Measurements from ENCODE around the gene SULT2B1.
"Not testable (repeated sequence)": the region's sequence is repeated elsewhere in the genome, so short reads cannot be mapped to it uniquely, and the experiment has no call there.

Gene SULT2B1

DNA sequence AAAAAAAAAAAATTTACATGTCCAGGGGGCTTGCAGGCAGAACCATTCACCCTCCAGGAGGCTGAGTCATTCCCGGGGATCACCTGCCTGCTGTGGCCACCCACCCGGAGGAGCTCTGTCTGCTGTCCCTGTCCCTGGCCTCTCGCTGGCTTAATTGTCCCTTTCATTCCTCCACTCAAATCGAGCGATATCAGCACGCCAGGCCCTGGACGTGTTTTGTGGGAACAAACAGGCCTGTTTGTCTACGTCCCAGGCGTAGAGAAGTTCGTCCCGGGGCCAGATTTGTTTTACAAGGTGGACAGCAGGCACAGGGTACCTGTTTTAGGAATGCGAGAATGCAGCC lies 21.2 kb downstream of the SULT2B1 start:
- Histone ChIP-seq H4K12ac (ENCODE audit: low read depth, low read length) (no peak overlapping the region), H3K79me2 (ENCODE audit: control insufficient read depth, insufficient read depth, low read length, poor library complexity) (peaks cover 5% of the 10 kb centered on the region), H3K14ac (ENCODE audit: low read length) (no peak overlapping the region), H3K4ac (ENCODE audit: low read depth, low read length) (no peak overlapping the region), H2BK5ac (ENCODE audit: low read depth, low read length, poor library complexity) (no peak overlapping the region), H4K91ac (ENCODE audit: low read depth, low read length) (peak overlapping the region; percentile 73), H3K23ac (ENCODE audit: low read length) (no peak overlapping the region), H3K79me1 (ENCODE audit: low read length) (peaks cover 7% of the 10 kb centered on the region), H2BK120ac (ENCODE audit: insufficient read depth, low read length, poor library complexity) (peak overlapping the region; percentile 4), H3K27me3 (ENCODE audit: insufficient read depth, low read length) (no peaks in the 10 kb centered on the region), H4K8ac (ENCODE audit: low read depth, low read length) (peak overlapping the region; percentile 2), H3K36me3 (ENCODE audit: control insufficient read depth in 1 of 2, insufficient read depth in 2 of 2, low read length in 2 of 2) (no peaks in the 10 kb centered on the region), H3K9ac (ENCODE audit: low read length) (no peak overlapping the region), H3K9me3 (ENCODE audit: insufficient read depth, low read depth, low read length) (no peaks in the 10 kb centered on the region), H2BK12ac (ENCODE audit: low read length) (peak overlapping the region; percentile 82), H3K4me2 (ENCODE audit: low read length) (no peak overlapping the region), H3K4me1 (ENCODE audit: control insufficient read depth in 1 of 2, insufficient read depth in 2 of 2, low read length in 2 of 2) (peaks cover 16 to 17% of the 10 kb centered on the region in 2 experiments), H3K18ac (ENCODE audit: low read length) (no peak overlapping the region), H3K4me3 (ENCODE audit: low read depth, low read length) (no peak overlapping the region), H2AK5ac (ENCODE audit: low read length) (peak overlapping the region; percentile 85), H2AFZ (ENCODE audit: insufficient read depth, low read length, poor library complexity) (no peak overlapping the region), H3K27ac (ENCODE audit: low read depth, low read length) (no peak overlapping the region)
- DNase-seq: peak in 1 of 2 donors; percentile 9
- WGBS (ENCODE audit: extremely low coverage, insufficient coverage, insufficient read length): no CpG with 5 or more reads among the region's 12 CpGs

DNA sequence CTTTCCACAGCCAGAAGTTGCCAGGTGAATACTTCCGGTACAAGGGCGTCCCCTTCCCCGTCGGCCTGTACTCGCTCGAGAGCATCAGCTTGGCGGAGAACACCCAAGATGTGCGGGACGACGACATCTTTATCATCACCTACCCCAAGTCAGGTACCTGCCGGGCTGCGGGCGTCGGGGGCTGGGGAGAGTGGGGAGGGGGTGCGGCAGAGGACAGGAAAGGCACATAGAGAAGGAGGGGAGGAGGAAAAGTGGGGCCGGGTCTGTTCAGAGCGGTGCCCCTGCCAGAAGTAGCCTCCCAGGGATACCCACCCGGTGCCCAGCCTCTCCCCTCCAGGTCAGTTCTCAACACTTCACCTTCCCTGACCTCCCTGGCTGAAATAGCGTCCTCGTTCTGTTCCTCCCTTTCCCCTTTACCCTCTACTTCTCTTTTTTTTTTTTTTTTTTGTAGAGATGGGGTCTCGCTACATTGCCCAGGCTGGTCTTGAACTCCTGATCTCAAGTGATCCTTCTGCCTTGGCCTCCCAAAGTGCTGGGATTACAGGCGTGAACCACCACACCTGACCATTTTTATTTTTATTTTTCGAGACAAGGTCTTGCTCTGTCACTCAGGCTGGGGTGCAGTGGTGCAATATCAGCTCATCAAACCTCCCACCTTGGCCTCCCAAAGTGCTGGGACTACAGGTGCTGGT lies 24.1 kb downstream of the SULT2B1 start:
- H4K12ac ChIP-seq (ENCODE audit: low read depth, low read length): no peak overlapping the region
- no peaks in the 10 kb centered on the region for H3K36me3 ChIP-seq (ENCODE audit: control insufficient read depth in 1 of 2, insufficient read depth in 2 of 2, low read length in 2 of 2)
- no peak overlapping the region for H3K4me2 ChIP-seq (ENCODE audit: low read length)
- H3K14ac ChIP-seq (ENCODE audit: low read length): no peak overlapping the region
- no CpG with 5 or more reads among the region's 23 CpGs for WGBS (ENCODE audit: extremely low coverage, insufficient coverage, insufficient read length)
- H3K4ac ChIP-seq (ENCODE audit: low read depth, low read length): no peak overlapping the region
- H3K27ac ChIP-seq (ENCODE audit: low read depth, low read length): no peak overlapping the region
- H4K8ac ChIP-seq (ENCODE audit: low read depth, low read length): no peak overlapping the region
- peaks cover 3% of the 10 kb centered on the region for H3K79me1 ChIP-seq (ENCODE audit: low read length)
- DNase-seq: no peak
- H3K23ac ChIP-seq (ENCODE audit: low read length): no peak overlapping the region
- peaks cover 2% of the 10 kb centered on the region for H3K79me2 ChIP-seq (ENCODE audit: control insufficient read depth, insufficient read depth, low read length, poor library complexity)
- H3K18ac ChIP-seq (ENCODE audit: low read length): no peak overlapping the region
- H3K4me3 ChIP-seq (ENCODE audit: low read depth, low read length): no peak overlapping the region
- peaks cover 9 to 12% of the 10 kb centered on the region in 2 experiments for H3K4me1 ChIP-seq (ENCODE audit: control insufficient read depth in 1 of 2, insufficient read depth in 2 of 2, low read length in 2 of 2)
- H2BK5ac ChIP-seq (ENCODE audit: low read depth, low read length, poor library complexity): no peak overlapping the region
- no peaks in the 10 kb centered on the region for H3K27me3 ChIP-seq (ENCODE audit: insufficient read depth, low read length)
- H3K9ac ChIP-seq (ENCODE audit: low read length): no peak overlapping the region
- no peak overlapping the region for H2BK120ac ChIP-seq (ENCODE audit: insufficient read depth, low read length, poor library complexity)
- peak overlapping the region; percentile 22 for H2AK5ac ChIP-seq (ENCODE audit: low read length)
- no peak overlapping the region for H2BK12ac ChIP-seq (ENCODE audit: low read length)
- peak overlapping the region; percentile 62 for H4K91ac ChIP-seq (ENCODE audit: low read depth, low read length)
- H2AFZ ChIP-seq (ENCODE audit: insufficient read depth, low read length, poor library complexity): no peak overlapping the region
- no peaks in the 10 kb centered on the region for H3K9me3 ChIP-seq (ENCODE audit: insufficient read depth, low read depth, low read length)

DNA sequence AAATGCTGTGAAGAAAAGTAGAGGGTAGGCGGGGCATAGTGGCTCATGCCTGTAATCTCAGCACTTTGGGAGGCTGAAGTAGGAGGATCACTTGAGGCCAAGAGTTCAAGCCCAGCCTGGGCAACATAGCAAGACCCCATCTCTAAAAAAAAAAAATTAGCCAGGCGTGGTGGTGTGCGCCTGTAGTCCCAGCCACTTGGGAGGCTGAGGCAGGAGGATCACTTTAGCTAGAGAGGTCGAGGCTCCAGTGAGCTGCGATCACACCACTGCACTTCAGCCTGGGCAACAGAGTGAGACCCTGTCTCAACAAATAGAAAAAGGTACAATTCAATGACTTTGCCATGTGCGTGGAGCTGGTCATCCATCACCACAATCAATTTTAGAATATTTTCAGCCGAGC lies 25.9 kb downstream of the SULT2B1 start:
- not testable (repeated sequence) for H3K18ac ChIP-seq (ENCODE audit: low read length); H4K91ac ChIP-seq (ENCODE audit: low read depth, low read length); DNase-seq; H3K9ac ChIP-seq (ENCODE audit: low read length); H3K27ac ChIP-seq (ENCODE audit: low read depth, low read length); H4K8ac ChIP-seq (ENCODE audit: low read depth, low read length); H3K4me1 ChIP-seq (ENCODE audit: control insufficient read depth in 1 of 2, insufficient read depth in 2 of 2, low read length in 2 of 2); H3K27me3 ChIP-seq (ENCODE audit: insufficient read depth, low read length); H3K36me3 ChIP-seq (ENCODE audit: control insufficient read depth in 1 of 2, insufficient read depth in 2 of 2, low read length in 2 of 2); H2AFZ ChIP-seq (ENCODE audit: insufficient read depth, low read length, poor library complexity); H4K12ac ChIP-seq (ENCODE audit: low read depth, low read length); H3K4me3 ChIP-seq (ENCODE audit: low read depth, low read length); H2BK12ac ChIP-seq (ENCODE audit: low read length); H3K79me2 ChIP-seq (ENCODE audit: control insufficient read depth, insufficient read depth, low read length, poor library complexity); H3K4me2 ChIP-seq (ENCODE audit: low read length); H3K9me3 ChIP-seq (ENCODE audit: insufficient read depth, low read depth, low read length); H3K23ac ChIP-seq (ENCODE audit: low read length); H3K79me1 ChIP-seq (ENCODE audit: low read length); H2AK5ac ChIP-seq (ENCODE audit: low read length); H2BK120ac ChIP-seq (ENCODE audit: insufficient read depth, low read length, poor library complexity); H3K14ac ChIP-seq (ENCODE audit: low read length); H2BK5ac ChIP-seq (ENCODE audit: low read depth, low read length, poor library complexity); H3K4ac ChIP-seq (ENCODE audit: low read depth, low read length)
- WGBS (ENCODE audit: extremely low coverage, insufficient coverage, insufficient read length): no CpG with 5 or more reads among the region's 7 CpGs

DNA sequence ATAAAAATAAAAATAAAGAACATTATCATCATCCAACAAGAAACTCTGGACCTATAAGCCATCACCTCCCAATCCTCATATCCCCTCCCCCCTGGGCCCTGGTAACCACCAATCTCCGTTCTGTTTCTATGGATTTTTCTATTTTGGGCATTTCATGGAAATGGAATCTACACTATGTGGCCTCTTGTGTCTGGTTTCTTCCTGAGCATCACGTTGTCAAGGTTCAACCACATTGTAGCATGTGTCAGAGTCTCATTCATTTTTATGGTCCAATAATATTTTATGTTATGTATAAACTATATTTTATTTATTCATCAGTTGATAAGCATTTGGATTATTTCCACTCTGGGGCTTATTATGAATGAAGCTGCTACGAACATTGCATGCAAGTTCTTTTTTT lies 26.9 kb downstream of the SULT2B1 start:
- Histone ChIP-seq H3K4ac (ENCODE audit: low read depth, low read length) (no peak overlapping the region), H4K91ac (ENCODE audit: low read depth, low read length) (no peak overlapping the region), H2AFZ (ENCODE audit: insufficient read depth, low read length, poor library complexity) (no peak overlapping the region), H3K4me1 (ENCODE audit: control insufficient read depth in 1 of 2, insufficient read depth in 2 of 2, low read length in 2 of 2) (no peaks in the 10 kb centered on the region), H2BK120ac (ENCODE audit: insufficient read depth, low read length, poor library complexity) (no peak overlapping the region), H3K79me2 (ENCODE audit: control insufficient read depth, insufficient read depth, low read length, poor library complexity) (no peaks in the 10 kb centered on the region), H3K27me3 (ENCODE audit: insufficient read depth, low read length) (no peaks in the 10 kb centered on the region), H3K18ac (ENCODE audit: low read length) (no peak overlapping the region), H3K36me3 (ENCODE audit: control insufficient read depth in 1 of 2, insufficient read depth in 2 of 2, low read length in 2 of 2) (no peaks in the 10 kb centered on the region), H3K4me3 (ENCODE audit: low read depth, low read length) (no peak overlapping the region), H4K8ac (ENCODE audit: low read depth, low read length) (no peak overlapping the region), H4K12ac (ENCODE audit: low read depth, low read length) (no peak overlapping the region), H3K27ac (ENCODE audit: low read depth, low read length) (no peak overlapping the region), H3K23ac (ENCODE audit: low read length) (no peak overlapping the region), H3K9ac (ENCODE audit: low read length) (no peak overlapping the region), H3K9me3 (ENCODE audit: insufficient read depth, low read depth, low read length) (no peaks in the 10 kb centered on the region), H2BK5ac (ENCODE audit: low read depth, low read length, poor library complexity) (no peak overlapping the region), H3K14ac (ENCODE audit: low read length) (no peak overlapping the region), H2AK5ac (ENCODE audit: low read length) (no peak overlapping the region), H2BK12ac (ENCODE audit: low read length) (no peak overlapping the region), H3K79me1 (ENCODE audit: low read length) (no peaks in the 10 kb centered on the region), H3K4me2 (ENCODE audit: low read length) (no peak overlapping the region)
- DNase-seq: peak in 1 of 2 donors; percentile 43
- no CpG with 5 or more reads among the region's 3 CpGs for WGBS (ENCODE audit: extremely low coverage, insufficient coverage, insufficient read length)

Measured in trophoblast cell (in vitro differentiated cells and primary cell).